GM18517 (cell line): ENCODE data around the gene CSN2.

ENCODE experiments used
- ATAC-seq: cut with Tn5 transposase; IDR thresholded peaks from one replicate; pipeline ENCODE4 v1.9.1; 2021; ENCODE audit warnings: mild to moderate bottlenecking, moderate library complexity; ENCODE audit not compliant: unreplicated experiment

The CSN2 gene

DNA sequence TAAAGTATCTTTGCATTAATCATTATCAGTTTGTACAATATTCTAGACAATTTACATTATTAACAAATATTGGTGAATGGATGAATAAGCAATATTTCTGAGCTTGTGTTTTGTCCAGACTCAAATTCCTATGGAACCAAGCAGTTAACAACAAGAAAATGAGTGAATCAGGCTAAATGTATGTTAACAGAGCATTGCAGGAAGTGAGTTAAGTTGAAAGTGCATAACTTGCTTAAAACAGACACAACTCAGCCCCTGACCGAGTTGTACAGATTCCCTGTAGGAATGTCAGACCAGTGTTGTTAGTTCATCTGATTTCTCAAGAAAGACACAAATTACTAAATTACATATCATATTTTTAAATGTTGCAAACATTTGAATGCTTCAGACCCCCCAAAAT lies 58.4 kb downstream of the CSN2 start:
- no peak for ATAC-seq
